Stimulated activated CD8-positive, alpha-beta memory T cell treated with anti-CD3 and anti-CD28 coated beads, Interleukin-12 subunit alpha, Interleukin-12 subunit beta, amount 100 ng/mL, for 4 hours (primary cell): ENCODE measurements around the gene PNMA6A.
"Not testable (repeated sequence)": the region's sequence is repeated elsewhere in the genome, so short reads cannot be mapped to it uniquely, and the experiment has no call there.

ENCODE experiments used
- DNase-seq: peaks from one replicate; pipeline ENCODE4 v3.0.0-alpha.2; 2020; ENCODE audit warnings: low read depth

PNMA6A gene

GRCh38 chrX:153075366-153075765 lies 3.1 kb downstream of the PNMA6A start:
- DNase-seq: no peak

- not testable (repeated sequence) for DNase-seq
Measured at GRCh38 chrX:153077437-153078135, 5.3 kb downstream of the PNMA6A start.

GRCh38 chrX:153083238-153083923 lies 11.1 kb downstream of the PNMA6A start:
- not testable (repeated sequence) for DNase-seq

- no peak for DNase-seq
Measured at GRCh38 chrX:153102418-153102817, 30.2 kb downstream of the PNMA6A start.

GRCh38 chrX:153104959-153105358 lies 32.7 kb downstream of the PNMA6A start:
- DNase-seq: not testable (repeated sequence)

- not testable (repeated sequence) for DNase-seq
Measured at GRCh38 chrX:153106092-153106801, 34.0 kb downstream of the PNMA6A start.

GRCh38 chrX:153110735-153111134 lies 38.5 kb downstream of the PNMA6A start:
- DNase-seq: not testable (repeated sequence)

- DNase-seq: not testable (repeated sequence)
Measured at GRCh38 chrX:153113851-153114250, 41.6 kb downstream of the PNMA6A start.

GRCh38 chrX:153117754-153118153 lies 45.5 kb downstream of the PNMA6A start:
- DNase-seq: not testable (repeated sequence)

- not testable (repeated sequence) for DNase-seq
Measured at GRCh38 chrX:153120230-153120629, 48.0 kb downstream of the PNMA6A start.

GRCh38 chrX:153123468-153123867 lies 51.2 kb downstream of the PNMA6A start:
- DNase-seq: not testable (repeated sequence)
